ENCODE data around the gene WSCD1.
A peak's percentile ranks its signal among the peaks of the same experiment; 100 is the strongest.

The WSCD1 gene

GRCh38 chr17:6061290-6061689 is 8.9 kb upstream of the WSCD1 start:
- peak; percentile 45 for DNase-seq (ENCODE audit: low read depth)

- DNase-seq (ENCODE audit: low read depth), result no peak
Observed at GRCh38 chr17:6064868-6065267, 5.3 kb upstream of the WSCD1 start.

GRCh38 chr17:6065351-6065750 is 4.8 kb upstream of the WSCD1 start:
- no peak for DNase-seq (ENCODE audit: low read depth)

GRCh38 chr17:6066183-6066948 is 3.8 kb upstream of the WSCD1 start:
- peak; percentile 28 for DNase-seq (ENCODE audit: low read depth)

- no peak for DNase-seq (ENCODE audit: low read depth)
Observed at GRCh38 chr17:6067060-6067459, 3.1 kb upstream of the WSCD1 start.

- DNase-seq (ENCODE audit: low read depth), result no peak
Observed at GRCh38 chr17:6070430-6070912, 292 bp downstream of the WSCD1 start.

- no peak for DNase-seq (ENCODE audit: low read depth)
Observed at GRCh38 chr17:6070913-6071511, 833 bp downstream of the WSCD1 start.

- DNase-seq (ENCODE audit: low read depth), result no peak
Observed at GRCh38 chr17:6071528-6072065, 1.4 kb downstream of the WSCD1 start.

- DNase-seq (ENCODE audit: low read depth), result peak; percentile 20
Observed at GRCh38 chr17:6072157-6072556, 2.0 kb downstream of the WSCD1 start.

- DNase-seq (ENCODE audit: low read depth), result no peak
Observed at GRCh38 chr17:6072611-6073010, 2.4 kb downstream of the WSCD1 start.

GRCh38 chr17:6073620-6074019 is 3.4 kb downstream of the WSCD1 start:
- no peak for DNase-seq (ENCODE audit: low read depth)

GRCh38 chr17:6075050-6075449 is 4.9 kb downstream of the WSCD1 start:
- no peak for DNase-seq (ENCODE audit: low read depth)

GRCh38 chr17:6075845-6076244 is 5.7 kb downstream of the WSCD1 start:
- no peak for DNase-seq (ENCODE audit: low read depth)

- no peak for DNase-seq (ENCODE audit: low read depth)
Observed at GRCh38 chr17:6077752-6078151, 7.6 kb downstream of the WSCD1 start.

- DNase-seq (ENCODE audit: low read depth), result no peak
Observed at GRCh38 chr17:6078458-6078871, 8.3 kb downstream of the WSCD1 start.

- no peak for DNase-seq (ENCODE audit: low read depth)
Observed at GRCh38 chr17:6079155-6079888, 9.1 kb downstream of the WSCD1 start.

- no peak for DNase-seq (ENCODE audit: low read depth)
Observed at GRCh38 chr17:6079960-6080359, 9.8 kb downstream of the WSCD1 start.

GRCh38 chr17:6080711-6081430 is 10.7 kb downstream of the WSCD1 start:
- DNase-seq (ENCODE audit: low read depth), result no peak

- no peak for DNase-seq (ENCODE audit: low read depth)
Observed at GRCh38 chr17:6082335-6082734, 12.2 kb downstream of the WSCD1 start.

- no peak for DNase-seq (ENCODE audit: low read depth)
Observed at GRCh38 chr17:6084311-6085161, 14.4 kb downstream of the WSCD1 start.

GRCh38 chr17:6085812-6086211 is 15.6 kb downstream of the WSCD1 start:
- DNase-seq (ENCODE audit: low read depth), result no peak

Data from ELR (cell line).